ENCODE measurements around the gene PSMC4.

PSMC4 gene

DNA sequence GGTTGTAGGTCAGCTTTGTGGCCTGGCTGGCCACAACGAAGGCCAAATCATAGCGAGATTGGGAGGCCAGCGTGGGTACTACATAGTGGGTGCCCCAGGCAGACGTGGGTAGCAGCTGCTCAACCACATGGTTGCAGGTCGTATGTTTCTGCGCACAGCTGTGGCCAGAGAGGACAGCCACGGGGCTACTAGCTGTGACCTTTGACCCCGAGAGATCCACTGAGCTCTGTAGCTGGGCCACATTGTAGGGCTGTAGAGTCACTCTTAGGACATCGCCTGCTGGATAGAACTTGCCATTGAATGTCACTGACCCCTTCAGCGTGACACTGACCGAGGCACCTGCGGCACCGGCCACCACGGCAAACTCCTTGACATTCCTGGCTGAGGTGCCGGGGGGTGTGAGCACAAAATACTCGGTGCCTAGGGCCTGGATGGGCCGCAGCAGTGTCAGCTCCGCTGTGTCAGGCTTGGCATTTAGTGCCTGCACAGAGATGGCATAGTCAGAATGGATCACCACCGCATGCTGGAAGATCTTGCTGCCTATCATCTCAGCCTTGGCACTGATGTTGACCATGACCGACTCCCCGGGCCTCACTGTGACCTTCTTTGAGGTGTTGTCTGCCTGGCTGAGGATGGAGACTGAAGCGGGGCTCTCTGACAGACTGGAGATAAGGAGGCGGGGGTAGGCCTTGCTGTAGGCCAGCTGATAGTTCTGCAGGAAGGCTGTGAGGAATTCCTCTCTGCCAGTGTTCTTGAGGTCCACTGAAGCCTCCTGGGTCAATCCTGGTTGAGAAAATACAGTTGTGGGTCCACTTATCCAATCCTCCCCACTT is 43.2 kb upstream of the PSMC4 start:
- H3F3A ChIP-seq (ENCODE audit: low read depth): no peaks in the 10 kb centered on the region
- H2AFZ ChIP-seq (ENCODE audit: low read length): no peak overlapping the region
- no peaks in the 10 kb centered on the region for H3K36me3 ChIP-seq (ENCODE audit: insufficient read depth, low read length)
- TF ChIP-seq CTCF (conservative IDR thresholded peaks at IDR 0.05; ENCODE audit: low read length) (no peak), EZH2phosphoT487 (IDR thresholded peaks at IDR 0.05; ENCODE audit: borderline replicate concordance) (no peak)
- no peaks in the 10 kb centered on the region for H3K79me2 ChIP-seq (ENCODE audit: insufficient read depth, low read length)
- H3K9ac ChIP-seq (ENCODE audit: low read depth, low read length, poor library complexity, severe bottlenecking): no peak overlapping the region
- no peaks in the 10 kb centered on the region for H3K27me3 ChIP-seq (ENCODE audit: insufficient read depth, low read length, poor library complexity, severe bottlenecking)
- H4K20me1 ChIP-seq (ENCODE audit: insufficient read depth, low read length, poor library complexity, severe bottlenecking): no peaks in the 10 kb centered on the region
- no peaks in the 10 kb centered on the region for H3K9me2 ChIP-seq (replicated peaks; ENCODE audit: low read depth, low read length)
- H3K4me1 ChIP-seq (ENCODE audit: insufficient read depth, low read length, poor library complexity, severe bottlenecking): no peaks in the 10 kb centered on the region
- H3K4me3 ChIP-seq (ENCODE audit: low read length, poor library complexity, severe bottlenecking): no peak overlapping the region
- H3K9me3 ChIP-seq (ENCODE audit: insufficient read depth, low read depth, low read length): no peaks in the 10 kb centered on the region
- no peak overlapping the region for H3K4me2 ChIP-seq (ENCODE audit: low read depth, low read length, poor library complexity, severe bottlenecking)

DNA sequence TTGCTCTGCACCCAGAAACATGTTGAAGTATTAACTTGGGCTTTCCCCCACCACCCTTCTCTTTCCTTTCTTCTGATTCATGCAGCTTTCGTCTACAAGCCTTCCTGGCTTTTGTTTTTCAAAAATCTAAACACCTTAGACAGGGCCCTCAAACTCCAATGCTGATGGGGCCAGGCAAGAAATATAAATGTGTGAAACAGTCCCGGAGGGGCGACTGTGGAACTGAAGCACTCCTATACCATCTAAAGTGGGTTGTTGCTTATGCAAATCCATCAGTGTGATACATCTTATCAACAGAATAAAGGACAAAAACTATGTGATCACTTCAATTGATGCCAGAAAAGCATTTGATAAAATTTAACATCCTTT is 42.6 kb upstream of the PSMC4 start:
- H4K20me1 ChIP-seq (ENCODE audit: insufficient read depth, low read length, poor library complexity, severe bottlenecking): no peaks in the 10 kb centered on the region
- H3K4me2 ChIP-seq (ENCODE audit: low read depth, low read length, poor library complexity, severe bottlenecking): no peak overlapping the region
- H3K9ac ChIP-seq (ENCODE audit: low read depth, low read length, poor library complexity, severe bottlenecking): no peak overlapping the region
- H3K9me3 ChIP-seq (ENCODE audit: insufficient read depth, low read depth, low read length): no peaks in the 10 kb centered on the region
- no peaks in the 10 kb centered on the region for H3K4me1 ChIP-seq (ENCODE audit: insufficient read depth, low read length, poor library complexity, severe bottlenecking)
- H3K4me3 ChIP-seq (ENCODE audit: low read length, poor library complexity, severe bottlenecking): no peak overlapping the region
- no peaks in the 10 kb centered on the region for H3K36me3 ChIP-seq (ENCODE audit: insufficient read depth, low read length)
- H3K79me2 ChIP-seq (ENCODE audit: insufficient read depth, low read length): no peaks in the 10 kb centered on the region
- H3K9me2 ChIP-seq (replicated peaks; ENCODE audit: low read depth, low read length): no peaks in the 10 kb centered on the region
- no peaks in the 10 kb centered on the region for H3F3A ChIP-seq (ENCODE audit: low read depth)
- H2AFZ ChIP-seq (ENCODE audit: low read length): no peak overlapping the region
- TF ChIP-seq EZH2phosphoT487 (IDR thresholded peaks at IDR 0.05; ENCODE audit: borderline replicate concordance): no peak
- TF ChIP-seq CTCF (conservative IDR thresholded peaks at IDR 0.05; ENCODE audit: low read length): no peak
- H3K27me3 ChIP-seq (ENCODE audit: insufficient read depth, low read length, poor library complexity, severe bottlenecking): no peaks in the 10 kb centered on the region

DNA sequence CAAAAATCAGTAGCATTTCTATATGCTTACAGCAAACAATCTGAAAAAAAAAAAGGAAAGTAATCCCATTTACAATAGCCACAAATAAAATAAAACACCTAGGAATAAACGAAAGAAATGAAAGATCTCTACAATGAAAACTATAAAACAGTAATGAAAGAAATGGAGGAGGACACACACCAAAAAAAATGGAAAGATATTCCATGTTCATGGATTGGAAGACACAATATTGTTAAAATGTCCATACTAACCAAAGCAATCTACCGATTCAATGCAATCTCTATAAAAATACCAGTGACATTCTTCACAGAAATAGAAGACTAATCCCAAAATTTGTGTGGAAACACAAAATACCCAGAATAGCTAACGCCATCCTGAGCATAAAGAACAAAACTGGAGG is 41.2 kb upstream of the PSMC4 start:
- H3K4me3 ChIP-seq (ENCODE audit: low read length, poor library complexity, severe bottlenecking): no peak overlapping the region
- TF ChIP-seq CTCF (conservative IDR thresholded peaks at IDR 0.05; ENCODE audit: low read length) (no peak), EZH2phosphoT487 (IDR thresholded peaks at IDR 0.05; ENCODE audit: borderline replicate concordance) (no peak)
- H3F3A ChIP-seq (ENCODE audit: low read depth): no peaks in the 10 kb centered on the region
- no peaks in the 10 kb centered on the region for H3K9me2 ChIP-seq (replicated peaks; ENCODE audit: low read depth, low read length)
- H2AFZ ChIP-seq (ENCODE audit: low read length): no peak overlapping the region
- H3K36me3 ChIP-seq (ENCODE audit: insufficient read depth, low read length): no peaks in the 10 kb centered on the region
- H4K20me1 ChIP-seq (ENCODE audit: insufficient read depth, low read length, poor library complexity, severe bottlenecking): no peaks in the 10 kb centered on the region
- no peaks in the 10 kb centered on the region for H3K79me2 ChIP-seq (ENCODE audit: insufficient read depth, low read length)
- no peaks in the 10 kb centered on the region for H3K27me3 ChIP-seq (ENCODE audit: insufficient read depth, low read length, poor library complexity, severe bottlenecking)
- no peaks in the 10 kb centered on the region for H3K9me3 ChIP-seq (ENCODE audit: insufficient read depth, low read depth, low read length)
- H3K4me2 ChIP-seq (ENCODE audit: low read depth, low read length, poor library complexity, severe bottlenecking): no peak overlapping the region
- H3K4me1 ChIP-seq (ENCODE audit: insufficient read depth, low read length, poor library complexity, severe bottlenecking): no peaks in the 10 kb centered on the region
- H3K9ac ChIP-seq (ENCODE audit: low read depth, low read length, poor library complexity, severe bottlenecking): no peak overlapping the region
